Measurements from ENCODE around the gene KIT.

Gene KIT

DNA sequence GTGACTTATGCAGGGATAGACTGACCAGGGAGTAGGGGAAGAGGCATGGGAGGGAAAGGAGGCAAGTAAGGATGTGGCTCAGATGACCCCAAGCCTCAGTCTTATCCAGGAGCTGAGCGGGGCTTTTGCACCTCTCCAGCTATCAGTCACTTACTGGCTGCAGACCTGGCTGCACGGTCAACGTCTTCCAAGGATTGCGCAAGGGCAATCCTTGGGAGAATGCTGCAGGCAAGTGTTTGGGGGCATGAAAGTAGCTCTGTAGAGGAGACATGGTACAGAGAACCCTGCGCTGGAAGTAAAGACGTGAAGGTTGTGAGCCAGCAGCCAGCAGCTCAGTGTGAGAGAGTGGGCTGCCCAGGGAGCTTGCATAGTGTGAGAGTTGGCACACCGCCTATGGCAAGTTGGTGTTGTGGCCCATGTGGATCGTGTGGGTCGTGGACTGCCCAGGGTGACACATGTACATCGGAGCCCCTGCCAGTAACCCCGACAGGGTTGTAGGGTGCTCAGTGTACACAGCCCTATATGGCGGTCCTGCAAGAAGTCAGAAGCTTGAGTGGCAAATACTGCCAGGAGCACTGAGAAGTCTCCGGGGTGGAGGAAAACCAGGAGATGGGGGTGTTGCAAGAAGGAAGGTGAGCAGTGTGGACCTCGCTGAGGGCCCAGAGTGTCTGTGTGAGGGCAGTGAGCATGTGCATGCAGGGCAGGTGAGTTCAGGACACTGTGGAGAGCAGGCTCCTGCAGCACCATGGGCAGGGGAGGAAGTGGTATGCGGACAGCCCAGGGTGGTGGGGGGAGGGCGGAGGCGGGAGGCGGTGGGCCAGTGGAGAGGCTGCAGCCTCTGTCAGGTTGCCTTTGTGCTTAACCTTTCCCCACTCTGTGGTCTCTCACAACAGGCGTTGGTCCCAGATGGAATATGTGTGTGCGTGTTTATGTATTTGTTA, 50.9 kb downstream of the KIT start:
- no peak for DNase-seq

DNA sequence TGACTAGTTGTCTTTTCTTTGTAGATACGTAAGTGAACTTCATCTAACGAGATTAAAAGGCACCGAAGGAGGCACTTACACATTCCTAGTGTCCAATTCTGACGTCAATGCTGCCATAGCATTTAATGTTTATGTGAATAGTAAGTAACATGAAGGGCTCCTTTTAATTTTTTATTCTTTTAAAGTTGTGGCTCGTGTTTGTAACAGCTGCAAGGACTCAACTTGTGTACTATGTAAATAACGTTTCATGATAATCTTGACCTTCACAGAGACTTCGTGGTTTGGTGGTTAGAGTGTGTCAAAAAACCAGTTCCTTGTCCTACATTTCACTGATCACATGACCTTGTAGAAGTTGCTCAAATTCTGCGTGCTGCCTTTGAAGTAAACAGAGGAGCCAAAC, 51.6 kb downstream of the KIT start:
- DNase-seq, result no peak

DNA sequence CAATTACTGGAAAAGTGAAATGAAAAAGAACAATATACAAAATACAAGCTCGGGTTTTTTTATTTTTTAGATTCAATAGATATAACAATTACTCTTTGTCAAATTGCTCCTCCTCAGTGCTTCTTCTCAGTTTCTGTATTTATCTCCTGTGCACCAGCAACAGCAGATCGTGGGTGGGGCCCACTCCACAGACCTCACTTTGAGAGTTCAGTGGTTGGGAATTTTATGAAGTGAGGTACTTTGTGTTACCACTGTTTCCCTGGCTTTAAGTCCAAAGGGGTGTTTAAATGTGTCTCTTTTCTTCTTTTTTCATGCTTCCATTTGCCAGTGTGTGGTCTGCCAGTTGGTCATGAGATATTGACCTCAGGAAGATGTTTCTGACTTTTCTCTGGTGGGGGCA, 54.4 kb downstream of the KIT start:
- no peak for DNase-seq

DNA sequence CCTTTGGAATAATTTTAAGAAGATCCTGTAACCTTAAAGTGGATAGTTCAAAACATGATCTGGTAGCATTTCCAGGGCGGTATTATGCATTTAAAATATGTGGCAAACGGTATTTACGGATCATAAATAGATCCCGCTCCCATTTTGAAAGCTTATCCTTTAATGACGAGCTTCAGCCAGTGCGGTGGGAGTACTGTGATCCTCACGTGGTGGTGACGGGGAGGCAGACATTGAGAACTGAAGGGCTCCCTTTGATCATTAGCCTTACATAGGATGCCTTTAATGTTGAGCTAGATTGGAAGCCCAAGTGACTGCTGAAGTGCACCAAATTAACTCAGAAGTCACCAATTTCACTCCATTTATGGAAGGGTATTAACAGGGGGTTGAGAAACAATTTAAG, 56.9 kb downstream of the KIT start:
- no peak for DNase-seq

DNA sequence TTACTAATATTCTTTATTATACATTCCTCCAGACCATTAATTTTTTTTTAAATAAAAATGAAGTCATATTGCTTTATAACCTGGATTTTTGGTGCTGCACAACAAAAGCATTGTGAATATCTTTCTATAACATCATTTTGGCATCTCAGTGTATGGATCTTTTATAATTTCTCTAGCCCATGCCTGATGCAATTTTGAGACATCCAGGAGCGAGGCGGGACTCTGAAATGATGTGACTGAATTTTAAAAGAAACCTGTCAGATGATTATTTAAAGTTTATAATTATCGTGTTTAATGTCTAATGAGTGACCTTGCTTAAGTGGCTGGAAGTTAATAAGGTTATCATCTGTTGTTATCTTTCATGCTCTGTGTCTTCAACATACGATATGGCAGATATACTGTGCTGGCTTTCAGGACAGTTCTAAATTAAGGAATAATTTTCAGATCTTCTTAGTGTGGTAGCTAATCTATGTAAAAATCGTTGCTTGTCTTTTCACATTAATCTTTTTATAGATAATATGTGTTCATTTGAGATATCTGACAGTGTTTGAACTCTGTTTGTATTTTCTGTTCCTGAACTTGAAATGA, 58.8 kb downstream of the KIT start:
- DNase-seq, result no peak

DNA sequence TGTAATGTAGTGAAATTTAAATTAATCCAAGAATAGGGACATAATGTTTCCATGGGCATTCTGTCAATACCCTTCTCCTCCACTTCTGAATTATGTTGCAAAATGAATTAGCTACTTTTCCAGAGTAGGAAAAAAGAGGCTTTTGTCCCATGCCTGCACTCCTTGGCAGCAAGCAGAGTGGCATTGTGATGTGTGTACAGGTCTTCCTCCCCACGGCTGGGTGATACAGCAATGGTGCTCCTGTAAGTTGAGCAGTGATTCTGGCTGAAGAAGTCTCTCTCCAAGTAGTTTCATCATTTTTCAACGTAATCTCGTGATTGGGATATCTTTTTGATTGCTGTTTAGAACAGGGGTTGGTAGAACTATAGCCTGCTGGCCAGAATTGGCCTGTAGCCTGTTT, 59.9 kb downstream of the KIT start:
- DNase-seq, result no peak

DNA sequence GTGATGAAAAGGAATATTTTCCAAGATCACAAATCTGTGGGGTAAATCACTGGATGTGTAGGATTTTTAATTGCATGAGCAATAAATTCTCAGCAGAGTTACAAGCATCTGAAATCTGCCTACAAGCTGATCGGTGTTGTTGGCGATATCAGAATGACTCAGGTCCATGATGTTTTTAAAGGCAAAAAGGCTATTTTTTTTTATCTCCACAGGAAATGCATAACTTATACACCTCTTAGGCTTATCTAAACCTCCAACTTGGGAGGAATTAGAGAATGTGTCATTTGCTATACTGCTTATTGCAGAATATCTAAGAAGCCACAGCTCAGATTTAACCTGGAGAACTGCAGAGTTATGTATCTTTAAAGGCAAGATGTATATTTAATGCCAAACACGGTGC, 61.6 kb downstream of the KIT start:
- no peak for DNase-seq

DNA sequence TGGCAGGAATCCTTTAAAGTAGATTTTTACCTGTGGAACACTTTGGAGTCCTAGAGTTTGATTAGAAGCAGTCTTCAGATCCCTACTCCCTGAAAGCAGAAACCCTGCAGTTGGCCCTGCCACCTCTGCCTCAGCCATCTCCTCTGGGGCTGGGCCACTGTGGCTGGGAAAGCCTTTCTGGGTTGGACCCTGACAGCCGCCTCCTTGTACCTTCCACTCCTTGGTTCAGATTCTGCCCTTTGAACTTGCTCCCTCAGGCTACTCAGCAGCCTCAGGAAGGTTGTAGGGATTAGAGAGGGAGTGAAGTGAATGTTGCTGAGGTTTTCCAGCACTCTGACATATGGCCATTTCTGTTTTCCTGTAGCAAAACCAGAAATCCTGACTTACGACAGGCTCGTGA, 65.5 kb downstream of the KIT start:
- DNase-seq, result no peak

DNA sequence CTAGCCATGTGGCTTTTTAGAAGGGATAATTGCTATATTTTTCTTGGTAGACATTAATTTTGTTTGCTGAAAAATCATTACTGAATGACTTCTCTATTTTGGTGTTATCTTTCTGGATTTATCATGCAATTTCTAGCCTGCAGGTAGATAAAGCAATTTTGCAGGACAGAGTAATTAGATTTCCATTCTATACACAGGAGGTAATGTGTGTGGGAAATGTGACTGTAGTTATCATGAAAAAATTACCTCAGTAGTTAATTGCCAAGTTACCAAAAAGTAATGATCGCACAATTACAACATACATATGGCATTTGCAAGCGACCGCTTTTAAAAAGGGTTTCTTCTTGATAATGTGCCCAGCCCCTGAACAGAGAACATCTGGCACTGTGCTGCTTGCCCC, 66.1 kb downstream of the KIT start:
- no peak for DNase-seq

DNA sequence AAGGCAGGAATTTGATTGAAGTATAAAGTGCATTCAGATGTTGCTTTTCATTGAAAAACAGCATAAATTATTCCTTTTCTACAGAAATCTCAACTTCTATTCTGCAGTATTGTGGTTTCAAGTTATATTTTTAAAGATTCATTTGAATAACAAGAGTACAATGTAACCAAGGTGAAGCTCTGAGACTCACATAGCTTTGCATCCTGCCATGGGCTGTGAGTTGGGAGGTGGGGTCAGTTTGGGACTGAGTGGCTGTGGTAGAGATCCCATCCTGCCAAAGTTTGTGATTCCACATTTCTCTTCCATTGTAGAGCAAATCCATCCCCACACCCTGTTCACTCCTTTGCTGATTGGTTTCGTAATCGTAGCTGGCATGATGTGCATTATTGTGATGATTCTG, 69.2 kb downstream of the KIT start:
- DNase-seq, result no peak

DNA sequence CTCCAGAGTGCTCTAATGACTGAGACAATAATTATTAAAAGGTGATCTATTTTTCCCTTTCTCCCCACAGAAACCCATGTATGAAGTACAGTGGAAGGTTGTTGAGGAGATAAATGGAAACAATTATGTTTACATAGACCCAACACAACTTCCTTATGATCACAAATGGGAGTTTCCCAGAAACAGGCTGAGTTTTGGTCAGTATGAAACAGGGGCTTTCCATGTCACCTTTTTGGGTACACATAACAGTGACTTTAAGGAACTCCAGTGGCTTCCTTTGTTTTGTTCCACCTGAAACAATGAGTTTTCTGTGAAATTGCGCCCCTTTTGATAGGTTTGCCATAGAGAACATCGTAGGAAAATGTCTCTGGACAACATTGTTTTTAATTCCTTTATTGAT, 69.6 kb downstream of the KIT start:
- no peak for DNase-seq

DNA sequence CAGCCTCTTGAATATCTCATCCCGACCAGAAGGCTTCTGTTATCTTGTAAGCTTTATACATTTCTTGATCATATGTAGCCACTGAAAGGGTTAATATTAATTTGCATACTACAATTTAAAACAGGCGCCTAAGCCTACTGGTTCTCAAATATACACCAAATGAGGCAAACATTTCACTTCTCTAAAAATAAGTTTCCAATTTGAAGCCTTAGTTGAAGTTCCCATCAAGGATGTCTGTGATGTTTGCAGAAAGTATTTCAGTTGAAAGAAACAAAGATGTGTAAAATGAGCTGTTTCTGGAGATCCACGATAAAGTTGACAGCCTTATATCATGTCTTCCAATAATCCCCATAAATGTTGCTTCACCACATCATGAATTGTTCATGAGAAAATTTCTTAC, 70.6 kb downstream of the KIT start:
- no peak for DNase-seq

DNA sequence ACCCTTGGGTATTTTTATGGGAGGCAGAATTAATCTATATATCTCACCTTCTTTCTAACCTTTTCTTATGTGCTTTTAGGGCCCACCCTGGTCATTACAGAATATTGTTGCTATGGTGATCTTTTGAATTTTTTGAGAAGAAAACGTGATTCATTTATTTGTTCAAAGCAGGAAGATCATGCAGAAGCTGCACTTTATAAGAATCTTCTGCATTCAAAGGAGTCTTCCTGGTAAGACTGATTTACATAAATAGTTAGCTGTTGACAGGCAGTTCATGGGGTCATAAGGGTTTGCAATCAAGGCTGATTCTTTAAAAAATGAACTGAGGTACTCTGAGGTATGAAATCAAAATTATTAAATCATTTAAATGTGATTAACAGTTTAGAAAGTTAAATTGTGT, 71.5 kb downstream of the KIT start:
- DNase-seq, result no peak

DNA sequence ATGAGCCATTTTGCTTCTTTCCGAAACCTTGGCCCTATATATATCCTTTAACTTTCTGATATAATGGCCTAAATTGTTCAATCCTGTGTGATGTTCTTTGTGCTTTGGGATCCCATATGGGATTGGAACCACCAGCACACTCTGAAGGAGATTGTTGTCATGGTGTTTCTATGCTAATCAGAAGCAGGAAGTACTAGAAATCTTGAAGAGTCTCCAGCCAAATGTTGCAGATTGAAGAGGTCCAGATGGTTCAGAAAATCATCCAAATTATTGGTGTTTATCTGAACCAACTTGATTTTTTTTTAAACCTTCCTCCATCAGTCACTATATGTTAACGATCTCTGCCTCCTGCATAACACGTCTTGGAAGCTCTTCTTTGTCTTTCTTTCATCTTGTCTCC, 72.8 kb downstream of the KIT start:
- DNase-seq, result no peak

DNA sequence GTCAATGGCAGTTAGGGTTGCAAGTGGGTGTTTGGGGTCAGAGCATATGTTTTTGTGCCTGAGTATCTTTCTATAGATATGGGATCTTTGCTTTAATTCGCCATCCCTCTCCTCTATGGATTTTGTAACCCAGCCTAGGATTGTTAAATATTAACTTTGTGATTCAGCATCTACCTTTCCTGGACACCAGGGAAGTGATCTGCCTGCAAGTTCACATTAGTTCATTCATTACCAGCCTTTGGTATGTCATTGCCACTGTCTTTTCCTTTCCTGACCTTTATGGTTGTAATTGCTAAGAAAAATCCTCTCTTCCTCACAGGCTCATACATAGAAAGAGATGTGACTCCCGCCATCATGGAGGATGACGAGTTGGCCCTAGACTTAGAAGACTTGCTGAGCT, 73.8 kb downstream of the KIT start:
- DNase-seq, result no peak

DNA sequence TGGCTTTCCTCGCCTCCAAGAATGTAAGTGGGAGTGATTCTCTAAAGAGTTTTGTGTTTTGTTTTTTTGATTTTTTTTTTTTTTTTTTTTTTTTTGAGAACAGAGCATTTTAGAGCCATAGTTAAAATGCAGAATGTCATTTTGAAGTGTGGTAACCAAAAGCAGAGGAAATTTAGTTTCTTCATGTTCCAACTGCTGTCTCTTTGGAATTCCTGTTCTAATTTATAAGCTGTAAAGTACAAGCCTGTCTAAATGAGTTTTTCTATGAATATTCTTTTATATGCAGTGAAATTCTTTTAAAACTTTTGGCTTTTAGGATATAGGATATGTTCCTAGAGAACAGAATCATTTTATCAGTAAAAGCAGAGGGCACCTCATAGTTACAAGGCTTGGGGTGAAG, 74.2 kb downstream of the KIT start:
- no peak for DNase-seq

DNA sequence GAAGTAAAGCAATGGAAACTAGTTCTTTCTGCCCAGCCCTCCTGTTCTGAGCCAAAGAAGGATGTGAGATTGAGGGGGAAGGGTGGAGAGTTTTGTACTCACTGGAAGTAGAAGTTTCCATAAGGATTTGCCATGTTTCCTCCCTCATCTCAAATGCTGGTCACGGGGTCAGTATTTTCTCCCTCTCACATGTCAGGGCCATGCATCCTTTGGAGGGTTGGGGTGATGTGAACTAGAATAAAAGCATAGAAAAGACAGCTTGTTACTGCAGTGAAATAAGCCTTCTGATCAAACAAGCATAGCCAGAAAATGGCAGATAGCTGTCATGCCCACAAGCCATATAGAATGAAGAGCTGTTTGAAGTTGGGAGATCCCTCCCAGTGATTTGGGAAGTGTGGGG, 79.7 kb downstream of the KIT start:
- no peak for DNase-seq

DNA sequence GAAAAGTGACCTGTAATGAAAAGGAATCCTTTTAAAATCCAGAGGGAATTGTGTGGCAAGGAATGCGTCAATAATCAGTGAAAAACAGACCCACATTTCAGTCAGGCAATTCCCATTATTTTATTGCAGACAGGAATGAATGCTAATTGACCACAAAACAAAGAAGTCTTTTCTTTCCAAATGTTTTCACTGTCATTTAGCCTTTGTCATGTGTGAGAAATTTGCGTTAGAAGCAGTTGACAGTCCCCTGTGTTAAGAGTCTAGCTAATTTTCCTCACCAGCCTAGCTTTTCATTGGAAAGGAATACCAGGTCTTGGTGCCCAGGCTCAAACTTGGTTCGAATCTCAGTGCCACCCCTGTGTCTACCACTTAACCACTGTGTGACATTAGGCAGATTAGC, 83.4 kb downstream of the KIT start:
- DNase-seq, result no peak

DNA sequence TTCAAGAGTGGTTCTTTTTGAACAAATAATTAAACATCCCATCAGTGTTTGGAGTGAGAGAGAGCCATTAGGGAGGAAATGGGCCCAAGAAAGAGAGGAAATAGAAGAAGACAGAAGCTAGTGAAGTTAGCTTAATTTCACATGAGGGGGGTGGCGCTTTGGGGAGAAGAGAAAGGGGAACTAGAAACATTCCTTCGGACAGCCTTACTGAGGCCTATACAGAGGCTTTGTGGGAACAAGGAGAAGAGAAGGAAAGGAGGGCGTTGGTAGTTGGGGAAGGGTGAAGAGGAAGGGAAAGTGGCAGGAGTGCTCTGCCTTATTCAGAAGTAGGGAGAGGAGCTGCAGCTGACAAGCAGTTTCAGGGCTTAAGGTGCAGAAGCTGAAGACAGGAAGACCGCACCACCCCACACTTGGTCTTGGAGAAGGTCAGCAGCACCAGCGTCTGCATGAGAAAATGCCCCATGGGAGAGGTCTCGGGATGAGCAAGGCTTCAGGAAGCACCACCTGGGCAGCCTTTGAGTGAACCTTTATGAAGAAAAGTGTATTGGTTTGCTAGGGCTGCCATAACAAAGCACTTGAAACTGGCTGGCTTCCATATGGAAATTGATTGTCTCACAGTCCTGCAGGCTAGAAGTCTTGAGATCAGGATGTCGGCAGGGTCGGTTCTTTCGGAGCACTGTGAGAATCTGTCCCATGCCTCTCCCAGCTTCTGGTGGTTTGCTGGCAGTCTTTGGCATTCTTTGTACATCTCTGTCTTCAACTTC, 85.1 kb downstream of the KIT start:
- DNase-seq, result no peak

DNA sequence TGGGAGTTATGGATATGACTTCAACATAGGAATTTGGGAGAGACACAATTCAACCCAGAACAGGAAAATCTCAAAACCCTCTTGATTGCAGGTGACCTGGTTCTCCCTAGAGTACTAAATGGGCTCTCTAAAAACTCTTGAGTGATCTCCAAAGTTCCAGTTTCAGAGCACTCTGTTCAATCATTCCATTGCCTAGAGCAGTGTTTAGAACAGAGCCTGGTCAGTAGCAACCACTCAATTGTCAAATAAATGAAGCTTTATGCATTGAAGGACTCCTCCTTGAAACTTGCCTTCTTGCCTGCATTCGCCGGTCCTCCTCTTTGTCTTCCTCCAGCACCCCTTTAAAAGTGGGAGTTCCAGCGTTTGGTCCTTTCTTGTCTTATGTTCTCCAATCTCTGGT, 85.8 kb downstream of the KIT start:
- DNase-seq, result no peak

DNA sequence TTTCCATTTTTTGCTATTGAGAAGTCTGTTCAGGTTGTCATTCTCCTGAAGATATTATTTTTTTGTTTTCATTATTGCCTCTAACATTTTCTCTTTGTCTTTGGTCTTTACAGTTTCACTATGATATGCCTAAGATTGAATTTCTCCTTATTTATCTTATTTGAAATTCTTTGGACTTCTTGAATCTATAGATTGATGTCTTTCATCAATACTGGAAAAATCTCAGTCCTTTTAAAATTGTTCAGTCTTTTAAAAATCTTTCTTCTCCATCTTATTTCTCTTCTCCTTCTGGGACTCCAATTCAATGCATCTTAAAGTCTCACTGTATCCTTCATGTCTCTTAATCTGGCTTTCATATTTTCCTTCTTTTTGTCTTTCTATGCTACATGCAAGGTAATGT, 86.7 kb downstream of the KIT start:
- DNase-seq, result no peak

DNA sequence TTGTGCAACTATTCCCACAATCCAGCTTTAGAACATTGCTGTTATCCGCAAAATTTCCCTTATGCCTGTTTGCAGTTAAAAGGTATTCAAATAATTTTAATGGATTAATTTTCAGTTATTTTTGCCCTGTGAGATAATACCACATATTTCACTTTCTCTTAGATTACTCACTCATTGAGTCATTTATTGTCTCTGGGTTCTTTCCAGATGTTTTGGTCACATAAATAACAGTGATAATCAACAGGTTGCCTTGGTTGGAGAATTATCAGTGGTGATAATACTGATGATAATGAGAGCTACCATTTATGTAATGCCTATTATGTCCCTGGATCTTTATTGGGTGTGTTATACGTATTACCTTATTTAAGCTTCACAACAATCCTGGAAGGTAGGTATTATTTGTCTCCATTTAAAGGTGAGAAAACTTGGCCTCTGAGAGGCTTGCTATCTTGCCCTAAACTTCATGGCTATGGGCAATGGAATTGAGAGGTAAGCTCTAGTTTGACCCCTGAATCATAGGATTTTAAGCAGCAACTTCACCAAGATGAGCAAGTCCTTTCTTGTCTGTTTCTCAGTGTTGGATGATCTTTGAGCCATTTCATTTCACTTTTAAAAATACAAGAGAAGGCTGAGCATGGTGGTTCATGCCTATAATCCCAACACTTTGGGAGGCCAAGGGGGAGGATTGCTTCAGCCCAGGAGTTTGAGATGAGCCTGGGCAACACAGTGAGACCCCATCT, 87.4 kb downstream of the KIT start:
- DNase-seq, result no peak

DNA sequence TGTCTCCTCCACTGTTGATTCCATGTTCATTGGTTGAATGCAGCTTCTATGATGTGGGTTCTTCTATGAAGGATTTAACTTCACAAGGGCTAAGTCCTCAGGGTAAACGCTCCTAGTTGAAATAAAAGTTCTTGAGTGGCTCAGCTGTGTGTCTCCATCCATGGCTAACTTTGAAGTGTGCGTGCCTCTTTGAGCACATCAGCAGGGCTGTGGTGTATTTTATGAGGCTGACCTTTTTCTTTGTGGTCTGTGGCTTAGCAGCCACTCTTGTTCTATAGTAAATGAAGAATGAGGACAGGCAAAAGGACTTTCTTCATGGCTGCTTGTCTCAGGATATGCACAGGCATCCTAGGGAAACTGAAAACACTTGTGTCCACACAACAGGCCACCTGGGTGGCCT, 88.5 kb downstream of the KIT start:
- no peak for DNase-seq
